Adrenal gland (tissue), 12 donors: ENCODE measurements around the gene PHF20. TPM values are rescaled to one million over a fixed set of nuclear protein-coding genes. Genes with fewer than 3 reads are reported as not detected.

Experiments used
- DNase-seq, 7 donors: peaks; one replicate each; pipeline ENCODE4 v3.0.0-alpha.2; 2019 to 2020
- H3K27ac ChIP-seq, 5 donors: fragments of 200-600 bp; sonication (generic) in 4 of 5; 1 replicate in 3 of 5; 2 replicates in 2 of 5; pipeline versions ENCODE4 v1.5.1 to v1.8.0; 2016 to 2020; ENCODE audit warnings: mild to moderate bottlenecking in 1 of 5
- H3K27me3 ChIP-seq: fragments of 200-600 bp; 2 replicates; pipeline ENCODE4 v1.8.0; 2021
- H3K36me3 ChIP-seq, 2 donors: fragments of 200-600 bp; replicated peaks in 1 of 2; 1 replicate in 1 of 2; 2 replicates in 1 of 2; pipeline versions ENCODE4 v1.5.1 to v1.8.0; 2018 to 2022
- H3K4me1 ChIP-seq, 2 donors: fragments of 200-600 bp; replicated peaks in 1 of 2; 1 replicate in 1 of 2; 2 replicates in 1 of 2; pipeline versions ENCODE4 v1.5.1 to v1.8.0; 2018 to 2021
- H3K4me3 ChIP-seq, 4 donors: fragments of 200-600 bp; sonication (generic) in 3 of 4; one replicate each; pipeline ENCODE4 v1.5.1; 2016 to 2018
- H3K9me3 ChIP-seq, 3 donors: fragments of 200-600 bp; sonication (generic) in 1 of 3; replicated peaks in 1 of 3; 1 replicate in 2 of 3; 2 replicates in 1 of 3; pipeline versions ENCODE4 v1.5.1 to v1.8.0; 2016 to 2021
- POLR2A ChIP-seq, 2 donors: fragments of 450-650 bp; IDR thresholded peaks; one replicate each; pipeline ENCODE4 v1.6.1; 2017; ENCODE audit warnings: antibody characterized with exemption in 2 of 2, mild to moderate bottlenecking in 2 of 2, moderate library complexity in 1 of 2
- WGBS, 4 donors: extraction: QIAGEN DNeasy Blood & Tissue Kit in 2 of 4; methylation state at CpG; one replicate each; pipeline versions ENCODE4 v1.1.5 to v1.1.7; 2013 to 2017; 5-methylcytosine and 5-hydroxymethylcytosine counted together
- intact Hi-C, 2 donors: fragments of 100-400 bp; cut with DNase I; formaldehyde crosslinking; loops; one replicate each; pipeline versions ENCODE4 v1.14.1 to v1.15.0; 2022 to 2023
- polyA plus RNA-seq, 3 donors: library from polyadenylated mRNA; stranded (reverse); fragments of 200-250 nt in 2 of 3; fragments of 350-450 nt in 1 of 3; fragmentation: Illumina TruSeq in 1 of 3; extraction: RNeasy Lipid Tissue Mini Kit (QIAGEN cat#74804) in 1 of 3; gene quantifications; one replicate each; pipeline ENCODE4 v1.2.3, GENCODE V29; 2013 to 2014
- total RNA-seq, 9 donors: library from RNA; depleted of rRNA in 4 of 9; stranded (reverse); fragments of >200 nt in 4 of 9; fragments of 120-200 nt in 1 of 9; fragmentation: NEBNext Ultra II Directional in 1 of 9; extraction: Animal tissue kit (Norgen Biotek cat#: 25700) in 1 of 9; gene quantifications; one replicate each; pipeline versions ENCODE4 v1.1.0 to v1.2.4, GENCODE V29; 2013 to 2023
- TF ChIP-seq, protein P1 (sequence below), 6 experiments: fragments of 450-650 bp in 4 of 6; fragments of 200-600 bp in 2 of 6; sonication (generic) in 1 of 6; IDR thresholded peaks; 1 replicate in 5 of 6; 2 replicates in 1 of 6; pipeline versions ENCODE4 v1.5.1 to v1.8.0; 2016 to 2021; ENCODE audit warnings: antibody characterized with exemption in 6 of 6, mild to moderate bottlenecking in 2 of 6, moderate library complexity in 1 of 6
- donor health status: healthy with polysubstance abuse.
- donor health status: Bipolar disorder and iron deficiency.
- donor health status: DM: yes; HTN: yes; CAD: no.
- donor health status: DM: no; HTN: no; CAD: no.
- donor health status: DM: no; HTN: no; CAD: no.
- donor health status: DM: yes; HTN: yes; CAD: no.

Gene PHF20
- total and polyA plus RNA-seq, 12 donors = 15.0 to 45.1 (median 28.8) TPM

DNA sequence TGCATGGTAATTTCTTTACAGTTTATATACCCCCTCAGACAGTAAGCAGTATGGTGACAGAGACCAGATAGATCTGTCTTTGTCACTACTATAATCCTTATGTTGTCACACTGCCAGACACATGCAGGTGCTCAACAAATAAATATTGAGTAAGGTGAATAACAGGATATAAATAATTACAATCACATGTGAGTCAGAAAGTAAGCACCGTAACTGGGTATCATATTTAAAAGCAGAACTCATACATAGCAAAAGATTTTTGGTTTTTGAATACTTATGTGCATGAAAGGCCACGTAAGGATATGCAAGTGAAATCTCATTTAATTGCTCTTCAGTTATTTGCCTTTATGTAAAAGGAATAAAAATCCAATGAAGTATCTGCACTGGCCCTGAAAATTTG lies 214.0 kb downstream of the PHF20 start:
- intact Hi-C loops = loop anchor here in 1 of 2 donors (10.0 kb wide), 1 partner anchor 459 kb away; no protein-coding TSS in a partner anchor
- no peaks in the 10 kb centered on the region for H3K9me3 ChIP-seq
- no peak for DNase-seq
- no peak for TF ChIP-seq POLR2A (IDR thresholded peaks at IDR 0.05)
- H3K27ac ChIP-seq = no peak overlapping the region
- H3K36me3 ChIP-seq = no peaks in the 10 kb centered on the region
- 84 to 100% (median 91%) methylated on average over 2 of the region's 2 CpGs for WGBS, 4 donors
- no peaks in the 10 kb centered on the region for H3K4me1 ChIP-seq
- no peak overlapping the region for H3K4me3 ChIP-seq
- no peaks in the 10 kb centered on the region for H3K27me3 ChIP-seq

DNA sequence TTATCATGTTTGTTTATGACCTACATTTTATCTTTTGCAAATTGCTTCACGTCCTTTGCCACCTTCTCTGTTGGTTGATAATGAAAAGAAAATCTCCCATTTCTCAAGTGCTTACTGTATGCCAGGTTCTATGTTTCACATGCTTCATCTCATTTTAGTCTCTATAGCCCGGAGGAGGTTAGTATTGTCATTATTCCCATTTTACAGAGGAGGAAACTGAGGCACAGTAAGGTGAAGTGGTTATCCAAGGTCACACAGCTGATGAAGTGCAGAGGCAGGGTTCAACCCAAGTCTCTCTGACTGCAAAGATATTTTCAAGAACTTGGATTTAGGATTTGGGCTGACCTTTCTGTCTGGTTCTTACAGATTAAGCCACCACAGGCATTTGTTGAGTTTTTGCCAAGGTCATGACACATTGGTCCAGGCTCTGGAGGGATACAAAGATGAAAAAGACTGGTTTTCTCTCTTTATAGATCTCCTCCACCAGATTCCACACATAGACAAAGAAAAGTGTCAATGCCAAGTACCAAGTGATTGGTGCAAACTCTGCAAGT lies 217.2 kb downstream of the PHF20 start:
- H3K36me3 ChIP-seq = no peaks in the 10 kb centered on the region
- H3K27me3 ChIP-seq = no peaks in the 10 kb centered on the region
- no peak for DNase-seq
- no peak overlapping the region for H3K4me3 ChIP-seq
- TF ChIP-seq, protein P1, sequence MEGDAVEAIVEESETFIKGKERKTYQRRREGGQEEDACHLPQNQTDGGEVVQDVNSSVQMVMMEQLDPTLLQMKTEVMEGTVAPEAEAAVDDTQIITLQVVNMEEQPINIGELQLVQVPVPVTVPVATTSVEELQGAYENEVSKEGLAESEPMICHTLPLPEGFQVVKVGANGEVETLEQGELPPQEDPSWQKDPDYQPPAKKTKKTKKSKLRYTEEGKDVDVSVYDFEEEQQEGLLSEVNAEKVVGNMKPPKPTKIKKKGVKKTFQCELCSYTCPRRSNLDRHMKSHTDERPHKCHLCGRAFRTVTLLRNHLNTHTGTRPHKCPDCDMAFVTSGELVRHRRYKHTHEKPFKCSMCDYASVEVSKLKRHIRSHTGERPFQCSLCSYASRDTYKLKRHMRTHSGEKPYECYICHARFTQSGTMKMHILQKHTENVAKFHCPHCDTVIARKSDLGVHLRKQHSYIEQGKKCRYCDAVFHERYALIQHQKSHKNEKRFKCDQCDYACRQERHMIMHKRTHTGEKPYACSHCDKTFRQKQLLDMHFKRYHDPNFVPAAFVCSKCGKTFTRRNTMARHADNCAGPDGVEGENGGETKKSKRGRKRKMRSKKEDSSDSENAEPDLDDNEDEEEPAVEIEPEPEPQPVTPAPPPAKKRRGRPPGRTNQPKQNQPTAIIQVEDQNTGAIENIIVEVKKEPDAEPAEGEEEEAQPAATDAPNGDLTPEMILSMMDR (IDR thresholded peaks at IDR 0.05) = no peak
- TF ChIP-seq POLR2A (IDR thresholded peaks at IDR 0.05) = no peak
- intact Hi-C loops = loop anchor here in 1 of 2 donors (10.0 kb wide), 1 partner anchor 456 kb away; no protein-coding TSS in a partner anchor
- no peaks in the 10 kb centered on the region for H3K4me1 ChIP-seq
- no peak overlapping the region for H3K27ac ChIP-seq
- no peaks in the 10 kb centered on the region for H3K9me3 ChIP-seq
- 65 to 88% (median 70%) methylated on average over 2 of the region's 2 CpGs for WGBS, 4 donors

GRCh38 chr20:35991142-35991771 lies 219.4 kb downstream of the PHF20 start:
- H3K4me1 ChIP-seq = no peaks in the 10 kb centered on the region
- H3K27ac ChIP-seq = no peak overlapping the region
- TF ChIP-seq, protein P1 (IDR thresholded peaks at IDR 0.05) = peak in 5 of 6 experiments; percentile 23 to 49 (median 27)
- no peak for TF ChIP-seq POLR2A (IDR thresholded peaks at IDR 0.05)
- WGBS, 4 donors = 25 to 36% (median 31%) methylated on average over 3 of the region's 3 CpGs
- H3K27me3 ChIP-seq = no peaks in the 10 kb centered on the region
- DNase-seq = peak in 3 of 7 donors; percentile 29
- H3K9me3 ChIP-seq = no peaks in the 10 kb centered on the region
- H3K4me3 ChIP-seq = no peak overlapping the region
- H3K36me3 ChIP-seq = no peaks in the 10 kb centered on the region
- intact Hi-C loops = no loop called here

- intact Hi-C loops = no loop called here
- H3K27me3 ChIP-seq = no peaks in the 10 kb centered on the region
- no peaks in the 10 kb centered on the region for H3K36me3 ChIP-seq
- H3K4me3 ChIP-seq = no peak overlapping the region
- no peaks in the 10 kb centered on the region for H3K4me1 ChIP-seq
- peak; percentile 37 to 72 (median 48) for DNase-seq
- no peak overlapping the region for H3K27ac ChIP-seq
- TF ChIP-seq POLR2A (IDR thresholded peaks at IDR 0.05) = no peak
- TF ChIP-seq, protein P1 (IDR thresholded peaks at IDR 0.05) = peak; percentile 61 to 82 (median 72)
- no peaks in the 10 kb centered on the region for H3K9me3 ChIP-seq
- 1 to 2% (median 2%) methylated on average over 6 of the region's 6 CpGs for WGBS, 4 donors
Measured at GRCh38 chr20:35992713-35993335, 221.0 kb downstream of the PHF20 start.
